Measurements from ENCODE around the gene LYZL2.

- TF ChIP-seq POLR2AphosphoS5 (IDR thresholded peaks at IDR 0.05; ENCODE audit: low read depth, low read length): no peak
- TF ChIP-seq POLR2A (IDR thresholded peaks at IDR 0.05; ENCODE audit: low read depth, low read length): no peak
- TF ChIP-seq POU2F2 (IDR thresholded peaks at IDR 0.05; ENCODE audit: low read depth, low read length): no peak
- TF ChIP-seq TAF1 (IDR thresholded peaks at IDR 0.05; ENCODE audit: low read depth, low read length): no peak
- no peak for TF ChIP-seq PAX5 (IDR thresholded peaks at IDR 0.05; ENCODE audit: insufficient read depth, low read length, severe bottlenecking)
Observed at GRCh38 chr10:30587522-30588031, 42.0 kb downstream of the LYZL2 start.

Measured in GM12891 (cell line).